Activated naive CD8-positive, alpha-beta T cell (primary cell): Measurements from ENCODE around the gene FURIN.

Experiments used
- H3K27ac Mint-ChIP-seq: one replicate; pipeline ENCODE4 v1.8.0; 2021; ENCODE audit warnings: mixed read lengths
- H3K27me3 Mint-ChIP-seq: one replicate; pipeline ENCODE4 v1.8.0; 2021; ENCODE audit warnings: mixed read lengths
- H3K36me3 Mint-ChIP-seq: one replicate; pipeline ENCODE4 v1.8.0; 2021; ENCODE audit warnings: mixed read lengths
- H3K4me1 Mint-ChIP-seq: one replicate; pipeline ENCODE4 v1.8.0; 2021; ENCODE audit warnings: low read depth, mixed read lengths
- H3K4me3 Mint-ChIP-seq: one replicate; pipeline ENCODE4 v1.8.0; 2021; ENCODE audit warnings: mild to moderate bottlenecking, mixed read lengths
- H3K9me3 Mint-ChIP-seq: one replicate; pipeline ENCODE4 v1.8.0; 2021; ENCODE audit warnings: low read depth, mixed read lengths

FURIN gene

GRCh38 chr15:90859234-90860131 is 8.9 kb upstream of the FURIN start:
- Mint-ChIP-seq H3K4me3 (no peak overlapping the region), H3K9me3 (no peaks in the 10 kb centered on the region), H3K27ac (peak overlapping the region; percentile 58), H3K4me1 (peaks cover 33% of the 10 kb centered on the region), H3K36me3 (no peaks in the 10 kb centered on the region), H3K27me3 (no peaks in the 10 kb centered on the region)

GRCh38 chr15:90860450-90860849 is 7.9 kb upstream of the FURIN start:
- no peaks in the 10 kb centered on the region for H3K27me3 Mint-ChIP-seq
- H3K4me3 Mint-ChIP-seq, result no peak overlapping the region
- no peaks in the 10 kb centered on the region for H3K9me3 Mint-ChIP-seq
- H3K36me3 Mint-ChIP-seq, result no peaks in the 10 kb centered on the region
- no peak overlapping the region for H3K27ac Mint-ChIP-seq
- H3K4me1 Mint-ChIP-seq, result peaks cover 28% of the 10 kb centered on the region

GRCh38 chr15:90860942-90861675 is 7.3 kb upstream of the FURIN start:
- H3K27me3 Mint-ChIP-seq, result no peaks in the 10 kb centered on the region
- H3K4me1 Mint-ChIP-seq, result peaks cover 23% of the 10 kb centered on the region
- H3K36me3 Mint-ChIP-seq, result no peaks in the 10 kb centered on the region
- no peak overlapping the region for H3K4me3 Mint-ChIP-seq
- H3K27ac Mint-ChIP-seq, result no peak overlapping the region
- no peaks in the 10 kb centered on the region for H3K9me3 Mint-ChIP-seq

GRCh38 chr15:90862487-90862886 is 5.9 kb upstream of the FURIN start:
- Mint-ChIP-seq H3K9me3 (no peaks in the 10 kb centered on the region), H3K4me1 (peaks cover 12% of the 10 kb centered on the region), H3K27ac (no peak overlapping the region), H3K4me3 (no peak overlapping the region), H3K36me3 (no peaks in the 10 kb centered on the region), H3K27me3 (no peaks in the 10 kb centered on the region)

GRCh38 chr15:90862964-90863778 is 5.2 kb upstream of the FURIN start:
- Mint-ChIP-seq H3K4me1 (peaks cover 9% of the 10 kb centered on the region), H3K9me3 (no peaks in the 10 kb centered on the region), H3K27me3 (no peaks in the 10 kb centered on the region), H3K36me3 (no peaks in the 10 kb centered on the region), H3K4me3 (no peak overlapping the region), H3K27ac (no peak overlapping the region)

- no peaks in the 10 kb centered on the region for H3K36me3 Mint-ChIP-seq
- no peaks in the 10 kb centered on the region for H3K27me3 Mint-ChIP-seq
- H3K27ac Mint-ChIP-seq, result no peak overlapping the region
- H3K4me1 Mint-ChIP-seq, result peaks cover 16% of the 10 kb centered on the region
- H3K9me3 Mint-ChIP-seq, result no peaks in the 10 kb centered on the region
- H3K4me3 Mint-ChIP-seq, result no peak overlapping the region
Measured at GRCh38 chr15:90863987-90864386, 4.4 kb upstream of the FURIN start.

- Mint-ChIP-seq H3K27ac (no peak overlapping the region), H3K4me1 (peaks cover 19% of the 10 kb centered on the region)
Measured at GRCh38 chr15:90864507-90864906, 3.9 kb upstream of the FURIN start.

GRCh38 chr15:90865702-90866101 is 2.7 kb upstream of the FURIN start:
- no peaks in the 10 kb centered on the region for H3K9me3 Mint-ChIP-seq
- no peak overlapping the region for H3K4me3 Mint-ChIP-seq
- H3K4me1 Mint-ChIP-seq, result peaks cover 31% of the 10 kb centered on the region
- H3K27ac Mint-ChIP-seq, result no peak overlapping the region
- H3K36me3 Mint-ChIP-seq, result no peaks in the 10 kb centered on the region
- no peaks in the 10 kb centered on the region for H3K27me3 Mint-ChIP-seq

More at GRCh38 chr15:90864507-90864906, 3.9 kb upstream of the FURIN start:
- Mint-ChIP-seq H3K36me3 (no peaks in the 10 kb centered on the region), H3K27me3 (no peaks in the 10 kb centered on the region), H3K9me3 (no peaks in the 10 kb centered on the region), H3K4me3 (no peak overlapping the region)

- Mint-ChIP-seq H3K4me3 (no peak overlapping the region), H3K9me3 (no peaks in the 10 kb centered on the region), H3K27me3 (no peaks in the 10 kb centered on the region), H3K36me3 (no peaks in the 10 kb centered on the region), H3K27ac (no peak overlapping the region), H3K4me1 (peaks cover 33% of the 10 kb centered on the region)
Measured at GRCh38 chr15:90866161-90866715, 2.1 kb upstream of the FURIN start.

GRCh38 chr15:90866800-90867199 is 1.6 kb upstream of the FURIN start:
- no peak overlapping the region for H3K27ac Mint-ChIP-seq
- no peaks in the 10 kb centered on the region for H3K36me3 Mint-ChIP-seq
- H3K4me3 Mint-ChIP-seq, result no peak overlapping the region
- H3K27me3 Mint-ChIP-seq, result no peaks in the 10 kb centered on the region
- peaks cover 33% of the 10 kb centered on the region for H3K4me1 Mint-ChIP-seq
- H3K9me3 Mint-ChIP-seq, result no peaks in the 10 kb centered on the region

- H3K27ac Mint-ChIP-seq, result peak overlapping the region; percentile 91
- H3K4me3 Mint-ChIP-seq, result peak overlapping the region; percentile 91
- no peaks in the 10 kb centered on the region for H3K9me3 Mint-ChIP-seq
- no peaks in the 10 kb centered on the region for H3K27me3 Mint-ChIP-seq
- peaks cover 48% of the 10 kb centered on the region for H3K4me1 Mint-ChIP-seq
- no peaks in the 10 kb centered on the region for H3K36me3 Mint-ChIP-seq
Measured at GRCh38 chr15:90869140-90869541, 753 bp downstream of the FURIN start.

- Mint-ChIP-seq H3K4me1 (peaks cover 50% of the 10 kb centered on the region), H3K4me3 (peak overlapping the region; percentile 91), H3K27me3 (no peaks in the 10 kb centered on the region), H3K36me3 (no peaks in the 10 kb centered on the region), H3K9me3 (no peaks in the 10 kb centered on the region), H3K27ac (peak overlapping the region; percentile 91)
Measured at GRCh38 chr15:90869601-90870353, 1.4 kb downstream of the FURIN start.

GRCh38 chr15:90870354-90871138 is 2.2 kb downstream of the FURIN start:
- Mint-ChIP-seq H3K27ac (peak overlapping the region; percentile 91), H3K4me3 (peak overlapping the region; percentile 91), H3K27me3 (no peaks in the 10 kb centered on the region), H3K9me3 (no peaks in the 10 kb centered on the region), H3K36me3 (no peaks in the 10 kb centered on the region), H3K4me1 (peaks cover 51% of the 10 kb centered on the region)
